Measurements from ENCODE around the gene RNF144A. TPM values are rescaled to one million over a fixed set of nuclear protein-coding genes. Genes with fewer than 3 reads are reported as not detected.

Gene RNF144A
- polyA plus RNA-seq, 1 of the 3 experiments (the other 2 are of a cell fraction): 15.6 TPM

- no peaks in the 10 kb centered on the region for H3K9me3 ChIP-seq
- H3K4me3 ChIP-seq (ENCODE audit: low read depth in 2 of 2, low read length in 1 of 2): no peak overlapping the region
- no peaks in the 10 kb centered on the region for H3K79me2 ChIP-seq (ENCODE audit: insufficient read depth)
- no peak overlapping the region for H3K4me2 ChIP-seq
- H3F3A ChIP-seq (replicated peaks; ENCODE audit: insufficient read depth): no peaks in the 10 kb centered on the region
- no peaks in the 10 kb centered on the region for H4K20me1 ChIP-seq (ENCODE audit: insufficient read depth)
- TF ChIP-seq EP300 (IDR thresholded peaks at IDR 0.05; ENCODE audit: borderline replicate concordance in 1 of 2, low read depth in 1 of 2, low read length in 1 of 2): no peak
- no peak for TF ChIP-seq MEF2A (IDR thresholded peaks at IDR 0.05; ENCODE audit: borderline replicate concordance, low read depth)
- TF ChIP-seq SIN3A (IDR thresholded peaks at IDR 0.05; ENCODE audit: borderline replicate concordance, low read depth, low read length): no peak
- TF ChIP-seq YY1 (IDR thresholded peaks at IDR 0.05; ENCODE audit: low read depth): no peak
- TF ChIP-seq CHD2 (IDR thresholded peaks at IDR 0.05; ENCODE audit: low read length, partially characterized antibody): no peak
- TF ChIP-seq USF2 (IDR thresholded peaks at IDR 0.05; ENCODE audit: borderline replicate concordance, low read depth, low read length): no peak
- no peak for TF ChIP-seq GATA2 (CRISPR knock-in tag; IDR thresholded peaks at IDR 0.05)
- no peak for TF ChIP-seq POLR2AphosphoS5 (IDR thresholded peaks at IDR 0.05; ENCODE audit: low read depth, low read length)
- no peak for TF ChIP-seq CTCF (IDR thresholded peaks at IDR 0.05)
- no peak for TF ChIP-seq ELF1 (IDR thresholded peaks at IDR 0.05)
- TF ChIP-seq FOXM1 (IDR thresholded peaks at IDR 0.05; ENCODE audit: low read depth): no peak
- no peak for TF ChIP-seq NRF1 (IDR thresholded peaks at IDR 0.05; ENCODE audit: low read depth, low read length)
- no peak for TF ChIP-seq JUND (IDR thresholded peaks at IDR 0.05)
- TF ChIP-seq TCF12 (IDR thresholded peaks at IDR 0.05): no peak
- TF ChIP-seq RXRA (IDR thresholded peaks at IDR 0.05; ENCODE audit: borderline replicate concordance, low read depth): no peak
- ChIA-PET CTCF (interaction anchor here (0.7 to 4.2 kb wide), 10 partner anchors 11 to 187 kb away, joined by 3 to 29 read pairs (median 6); partner anchors contain the start of gene RNF144A), POLR2A (no interaction called here)
- H3K36me3 ChIP-seq (replicated peaks in 1 of 2; ENCODE audit: control insufficient read depth in 1 of 2, insufficient read depth in 2 of 2, low read length in 1 of 2): no peaks in the 10 kb centered on the region
- H3K27ac ChIP-seq (ENCODE audit: low read depth in 2 of 2, low read length in 1 of 2): no peak overlapping the region
- no peaks in the 10 kb centered on the region for H3K27me3 ChIP-seq (ENCODE audit: insufficient read depth)
- no peak overlapping the region for H3K9ac ChIP-seq
- no peak for DNase-seq
- no peaks in the 10 kb centered on the region for H3K9me2 ChIP-seq
- no peaks in the 10 kb centered on the region for H3K4me1 ChIP-seq (ENCODE audit: control insufficient read depth in 1 of 2, insufficient read depth in 2 of 2, low read depth in 1 of 2, low read length in 1 of 2)
- no peak overlapping the region for H2AFZ ChIP-seq (ENCODE audit: low read depth)
Measured at GRCh38 chr2:7084601-7085000, 167.4 kb downstream of the RNF144A start.

- no peaks in the 10 kb centered on the region for H3K79me2 ChIP-seq (ENCODE audit: insufficient read depth)
- no peak overlapping the region for H3K4me2 ChIP-seq
- H3K4me3 ChIP-seq (ENCODE audit: low read depth in 2 of 2, low read length in 1 of 2): no peak overlapping the region
- ChIA-PET POLR2A (no interaction called here), CTCF (interaction anchor here (1.8 kb wide), 1 partner anchor 8 kb away, joined by 6 read pairs; no protein-coding TSS in a partner anchor)
- WGBS (ENCODE audit: low lambda C conversion rate): 86% methylated on average over 16 of the region's 16 CpGs
- H3K9me3 ChIP-seq: no peaks in the 10 kb centered on the region
- H4K20me1 ChIP-seq (ENCODE audit: insufficient read depth): no peaks in the 10 kb centered on the region
- H3K9me2 ChIP-seq: no peaks in the 10 kb centered on the region
- no peaks in the 10 kb centered on the region for H3F3A ChIP-seq (replicated peaks; ENCODE audit: insufficient read depth)
- H3K27ac ChIP-seq (ENCODE audit: low read depth in 2 of 2, low read length in 1 of 2): no peak overlapping the region
- DNase-seq: no peak
- no peaks in the 10 kb centered on the region for H3K27me3 ChIP-seq (ENCODE audit: insufficient read depth)
- H3K9ac ChIP-seq: no peak overlapping the region
- H2AFZ ChIP-seq (ENCODE audit: low read depth): no peak overlapping the region
- H3K4me1 ChIP-seq (ENCODE audit: control insufficient read depth in 1 of 2, insufficient read depth in 2 of 2, low read depth in 1 of 2, low read length in 1 of 2): no peaks in the 10 kb centered on the region; a peak in 1 of 4 replicates
- no peaks in the 10 kb centered on the region for H3K36me3 ChIP-seq (replicated peaks in 1 of 2; ENCODE audit: control insufficient read depth in 1 of 2, insufficient read depth in 2 of 2, low read length in 1 of 2)
- no peak for TF ChIP-seq RAD21 (IDR thresholded peaks at IDR 0.05; ENCODE audit: low read length)
- no peak for TF ChIP-seq FOXJ3 (CRISPR knock-in tag; IDR thresholded peaks at IDR 0.05)
- no peak for TF ChIP-seq USF2 (IDR thresholded peaks at IDR 0.05; ENCODE audit: borderline replicate concordance, low read depth, low read length)
- no peak for TF ChIP-seq SIN3A (IDR thresholded peaks at IDR 0.05; ENCODE audit: borderline replicate concordance, low read depth, low read length)
- TF ChIP-seq USF1 (IDR thresholded peaks at IDR 0.05; ENCODE audit: borderline replicate concordance, low read depth): no peak
- TF ChIP-seq GABPA (IDR thresholded peaks at IDR 0.05; ENCODE audit: low read depth): no peak
- TF ChIP-seq MXI1 (IDR thresholded peaks at IDR 0.05; ENCODE audit: low read depth, low read length): no peak
- no peak for TF ChIP-seq SMC3 (IDR thresholded peaks at IDR 0.05; ENCODE audit: low read depth, low read length)
- no peak for TF ChIP-seq MAX (IDR thresholded peaks at IDR 0.05; ENCODE audit: low read depth)
- TF ChIP-seq EP300 (IDR thresholded peaks at IDR 0.05; ENCODE audit: borderline replicate concordance in 1 of 2, low read depth in 1 of 2, low read length in 1 of 2): no peak
Measured at GRCh38 chr2:7089284-7089683, 172.1 kb downstream of the RNF144A start.
